Fibroblast of gingiva (primary cell): ENCODE measurements around the gene DCTN2.

Experiments
- DNase-seq: peaks from one replicate; pipeline ENCODE4 v3.0.0-alpha.2; 2011; ENCODE audit warnings: low read depth

The DCTN2 gene

GRCh38 chr12:57549909-57550640, 3.1 kb upstream of the DCTN2 start, which contains the start of gene KIF5A:
TSS of gene KIF5A (plus strand) at chr12:57550044. CDS start at chr12:57550272, 228 bp downstream.
- no peak for DNase-seq

GRCh38 chr12:57549203-57549908, 2.4 kb upstream of the DCTN2 start:
- no peak for DNase-seq

- no peak for DNase-seq
Measured at GRCh38 chr12:57548488-57548887, 1.5 kb upstream of the DCTN2 start.

GRCh38 chr12:57548013-57548315, 972 bp upstream of the DCTN2 start:
- no peak for DNase-seq

- DNase-seq, result no peak
Measured at GRCh38 chr12:57547288-57548012, 458 bp upstream of the DCTN2 start.

- DNase-seq, result no peak
Measured at GRCh38 chr12:57545809-57546437, 1.1 kb downstream of the DCTN2 start.

GRCh38 chr12:57543581-57543980, 3.4 kb downstream of the DCTN2 start:
- no peak for DNase-seq

GRCh38 chr12:57541717-57542116, 5.3 kb downstream of the DCTN2 start:
- no peak for DNase-seq

- no peak for DNase-seq
Measured at GRCh38 chr12:57541001-57541400, 6.0 kb downstream of the DCTN2 start.

GRCh38 chr12:57539134-57539768, 7.7 kb downstream of the DCTN2 start:
- DNase-seq, result no peak

- DNase-seq, result no peak
Measured at GRCh38 chr12:57536597-57536942, 10.4 kb downstream of the DCTN2 start.

GRCh38 chr12:57535764-57536596, 11.0 kb downstream of the DCTN2 start:
- DNase-seq, result no peak

GRCh38 chr12:57534991-57535543, 11.9 kb downstream of the DCTN2 start:
- no peak for DNase-seq

GRCh38 chr12:57534250-57534649, 12.7 kb downstream of the DCTN2 start:
- DNase-seq, result no peak

GRCh38 chr12:57533108-57533507, 13.9 kb downstream of the DCTN2 start:
- DNase-seq, result no peak

- no peak for DNase-seq
Measured at GRCh38 chr12:57531836-57532235, 15.2 kb downstream of the DCTN2 start.

- no peak for DNase-seq
Measured at GRCh38 chr12:57530396-57531142, 16.4 kb downstream of the DCTN2 start.

GRCh38 chr12:57529831-57530230, 17.2 kb downstream of the DCTN2 start:
- no peak for DNase-seq

GRCh38 chr12:57528831-57529555, 18.0 kb downstream of the DCTN2 start:
- DNase-seq, result no peak

- no peak for DNase-seq
Measured at GRCh38 chr12:57528176-57528575, 18.8 kb downstream of the DCTN2 start.
